HG03469 (cell line): ENCODE data around the gene MYO16.
A peak's percentile ranks its signal among the peaks of the same experiment; 100 is the strongest.

ENCODE experiments used
- ATAC-seq: cut with Tn5 transposase; IDR thresholded peaks from one replicate; pipeline ENCODE4 v1.9.1; 2021; ENCODE audit warnings: mild to moderate bottlenecking, moderate library complexity, moderate number of reproducible peaks; ENCODE audit not compliant: unreplicated experiment

Gene MYO16

DNA sequence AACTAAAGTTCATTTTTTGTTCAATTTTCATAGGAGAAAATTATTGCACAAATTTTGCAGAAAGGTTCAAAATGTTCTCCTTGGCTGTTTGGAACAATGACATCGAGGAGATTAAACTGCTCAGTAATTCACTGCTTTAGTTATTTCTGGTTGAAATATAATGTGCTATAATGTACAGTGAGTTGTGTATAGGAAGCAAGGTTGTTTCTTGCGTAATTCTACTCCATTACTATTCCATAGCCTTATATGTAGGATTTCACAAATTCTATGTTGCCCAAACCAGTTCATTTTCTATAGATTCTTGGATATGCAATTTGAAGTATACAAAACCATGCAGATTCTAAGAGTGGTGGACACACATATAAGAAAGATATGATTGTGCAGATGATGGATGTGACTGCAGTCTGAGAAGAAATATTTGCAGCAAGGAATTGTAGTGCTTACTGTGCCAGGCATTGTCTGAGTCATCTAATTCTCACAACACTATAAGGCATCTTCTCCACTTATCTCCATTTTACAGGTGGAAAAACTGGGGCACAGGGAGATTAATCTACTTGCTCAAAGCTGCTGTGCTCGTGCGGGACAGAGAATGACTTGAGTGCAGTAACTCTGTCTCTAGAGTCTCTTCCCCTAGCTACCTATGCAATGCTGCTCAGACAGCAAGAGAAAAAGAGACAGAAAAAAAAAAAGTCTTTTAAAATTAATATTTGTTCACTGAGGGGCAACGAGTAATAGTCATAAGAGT lies 515.5 kb downstream of the MYO16 start:
- ATAC-seq: no peak

DNA sequence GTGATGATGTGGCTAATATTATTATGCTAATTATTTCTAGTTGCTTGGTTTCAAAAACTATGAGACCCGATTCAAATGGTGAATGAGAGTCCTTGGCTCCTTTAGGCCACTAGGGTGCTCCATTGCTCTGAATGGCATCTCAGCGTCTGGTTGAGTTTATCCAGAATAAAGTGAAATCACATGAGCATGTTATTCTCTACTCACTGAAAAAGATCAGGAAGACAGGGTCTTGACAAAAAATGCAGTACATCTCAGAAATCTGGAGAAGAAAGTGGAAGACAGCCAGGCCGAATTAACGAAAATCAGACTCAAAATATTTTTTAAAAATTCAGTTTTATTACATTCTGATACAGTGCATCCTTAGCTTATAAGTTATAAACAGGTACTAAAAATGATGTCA lies 516.2 kb downstream of the MYO16 start:
- peak; percentile 84 for ATAC-seq

DNA sequence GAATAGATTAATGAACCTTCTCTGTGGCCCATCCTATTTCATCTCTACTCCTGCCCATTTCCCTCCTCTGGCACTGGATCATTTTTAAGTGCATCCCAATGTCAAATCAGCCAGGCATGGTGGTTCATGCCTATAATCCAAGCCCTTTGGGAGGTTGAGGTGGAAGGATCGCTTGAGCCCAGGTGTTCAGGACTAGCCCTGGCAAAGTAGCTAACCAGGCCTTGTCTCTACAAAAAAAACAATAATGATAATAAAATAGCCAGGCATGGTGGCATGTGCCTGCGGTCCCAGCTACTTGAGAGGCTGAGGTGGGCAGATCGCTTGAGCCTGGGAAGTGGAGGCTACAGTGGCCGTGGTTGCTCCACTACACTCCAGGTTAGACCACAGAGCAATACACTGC lies 517.0 kb downstream of the MYO16 start:
- no peak for ATAC-seq

DNA sequence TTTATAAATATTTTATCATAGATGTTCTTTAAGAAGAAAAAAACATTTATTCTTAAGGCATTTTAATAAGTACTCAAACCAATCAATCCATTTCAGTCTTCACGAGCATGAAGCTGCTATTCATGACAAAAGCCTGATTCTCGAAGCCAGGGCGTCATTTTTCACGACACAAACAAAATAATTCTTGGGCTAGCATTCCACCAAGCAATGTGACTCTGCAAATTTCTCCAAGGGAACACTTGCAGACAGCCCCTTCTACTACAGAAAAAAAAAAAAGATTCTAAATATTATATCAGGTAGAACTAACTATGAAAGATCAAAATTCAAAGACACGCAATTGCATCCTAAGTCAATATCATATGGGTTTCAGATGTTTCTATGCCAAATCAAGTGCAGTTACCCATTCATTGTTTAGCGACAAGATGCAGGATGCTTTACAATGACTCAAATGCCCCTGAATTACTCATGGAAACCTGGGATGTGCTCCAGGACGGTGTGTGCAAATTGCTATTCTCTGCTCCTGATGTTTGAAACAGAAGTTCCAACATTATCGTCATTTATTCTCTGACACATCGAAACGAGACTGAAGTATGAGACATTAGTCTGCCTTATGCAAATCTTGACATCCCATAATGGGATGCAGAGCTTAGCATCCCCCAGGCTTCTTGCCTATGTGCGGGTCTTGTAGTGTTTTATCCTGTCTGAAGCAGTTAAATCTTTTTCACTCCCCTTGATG lies 517.7 kb downstream of the MYO16 start:
- ATAC-seq: no peak

DNA sequence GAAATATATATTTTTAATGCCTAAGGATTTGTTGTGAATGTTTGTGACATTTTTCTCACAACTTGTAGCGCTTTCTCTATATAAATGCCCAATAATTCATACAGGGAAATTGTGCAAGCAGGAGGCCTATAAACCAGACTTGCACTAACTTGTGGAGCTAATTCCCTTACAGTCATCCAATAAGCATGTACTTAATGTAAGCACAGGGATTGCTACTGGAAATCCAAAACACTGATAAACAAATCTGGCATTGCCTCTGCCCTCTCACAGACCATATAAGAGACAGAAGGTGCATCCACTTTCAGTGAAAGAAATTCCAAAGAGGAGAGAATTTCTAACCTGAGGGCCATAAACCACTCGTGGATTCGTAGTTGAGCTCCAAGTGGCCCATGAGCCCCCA lies 518.8 kb downstream of the MYO16 start:
- ATAC-seq: no peak

DNA sequence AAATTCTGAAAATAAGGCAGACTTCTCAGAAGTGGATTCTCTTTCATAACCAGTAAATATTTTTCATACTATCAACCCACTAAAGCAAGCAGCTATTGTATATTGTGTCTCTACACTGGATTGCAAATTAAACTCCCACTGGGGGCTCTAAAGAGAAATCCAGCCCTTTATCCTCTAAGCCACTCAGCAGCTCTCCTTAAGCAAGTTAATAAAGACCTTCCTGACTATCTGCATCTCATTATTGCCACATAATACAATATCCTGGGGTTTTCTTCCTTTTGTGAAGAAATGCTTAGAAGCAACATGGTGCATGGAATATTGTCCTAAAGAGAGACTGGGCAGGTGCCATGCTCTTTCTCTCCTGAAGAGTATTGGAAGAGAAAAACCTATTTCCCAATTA lies 521.3 kb downstream of the MYO16 start:
- ATAC-seq: no peak

DNA sequence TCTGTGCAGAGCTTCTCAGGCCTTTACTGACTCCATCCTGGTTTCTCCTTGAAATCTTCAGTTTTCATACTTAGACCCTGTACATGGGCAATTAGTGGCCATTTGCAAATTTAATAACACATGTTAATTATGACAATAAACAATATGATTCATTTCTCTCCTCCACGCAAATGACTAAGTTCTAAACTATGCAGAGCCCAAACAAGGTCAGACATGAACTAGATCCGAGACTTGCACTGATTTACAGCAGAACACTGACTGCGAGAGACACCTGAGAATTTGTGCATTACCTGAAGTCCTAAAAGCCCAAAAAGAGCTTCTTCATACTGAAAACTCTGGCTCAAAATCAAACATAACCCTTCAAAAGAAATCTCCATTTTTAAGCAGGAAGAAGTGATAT lies 521.8 kb downstream of the MYO16 start:
- no peak for ATAC-seq

DNA sequence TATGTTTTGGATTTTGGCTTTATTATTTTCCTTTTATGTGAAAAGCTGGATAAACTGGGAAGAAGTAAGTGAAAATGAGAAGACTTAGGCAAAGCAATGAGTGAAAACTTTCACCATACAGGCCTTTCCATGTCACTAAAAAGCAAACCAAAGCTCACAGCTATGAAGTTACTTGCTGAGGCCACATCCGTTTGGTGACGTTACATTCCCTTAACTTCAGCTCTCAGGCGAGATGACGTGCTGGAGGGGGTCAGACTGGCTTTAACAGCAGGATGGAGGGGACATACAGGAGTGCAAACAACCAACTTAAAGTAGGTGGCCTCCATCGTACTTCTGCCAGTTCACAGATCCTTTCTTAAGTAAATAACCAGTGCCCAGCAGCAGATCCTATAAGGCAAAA lies 522.3 kb downstream of the MYO16 start:
- no peak for ATAC-seq

DNA sequence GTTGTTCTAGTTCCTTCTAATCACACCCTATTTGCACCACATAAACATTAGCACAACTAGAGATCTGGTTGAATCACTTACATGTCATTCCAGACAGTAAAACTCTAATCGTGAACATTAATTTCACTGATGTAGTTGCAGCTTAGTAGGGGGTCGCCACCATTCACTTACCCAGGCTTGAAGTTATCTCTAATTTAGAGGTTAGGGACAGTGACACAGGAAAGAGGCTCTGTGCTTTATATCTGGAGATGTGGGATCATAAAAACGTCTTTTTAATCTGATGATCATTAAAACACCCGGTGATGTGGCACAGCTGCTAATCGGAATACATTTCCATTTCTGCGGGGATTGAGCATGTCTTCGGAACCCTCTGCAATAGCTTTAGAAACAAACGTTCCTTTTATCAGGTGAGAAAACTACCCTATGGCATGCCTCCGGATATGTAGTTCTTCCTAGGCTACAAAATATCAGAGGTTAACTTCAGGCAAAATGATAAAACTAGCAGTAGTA lies 523.0 kb downstream of the MYO16 start:
- no peak for ATAC-seq

DNA sequence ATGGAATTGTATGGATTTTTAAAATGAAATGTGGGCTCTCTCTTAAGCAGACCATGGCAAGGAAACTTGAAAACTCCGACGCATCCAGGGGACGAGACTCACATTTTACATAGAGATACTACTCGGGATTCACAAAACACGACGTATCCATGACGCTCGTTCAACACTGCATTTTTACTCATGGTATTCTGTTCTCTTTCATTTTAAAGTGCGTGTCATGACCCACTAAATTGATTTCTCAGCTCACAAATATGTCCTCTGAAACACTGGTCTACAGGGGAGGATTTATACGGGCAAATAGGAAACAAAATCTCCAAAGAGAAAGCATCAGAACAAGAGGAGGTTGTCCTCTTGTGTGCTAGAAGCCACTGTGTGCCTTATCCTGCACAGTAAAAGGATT lies 523.5 kb downstream of the MYO16 start:
- ATAC-seq: no peak

DNA sequence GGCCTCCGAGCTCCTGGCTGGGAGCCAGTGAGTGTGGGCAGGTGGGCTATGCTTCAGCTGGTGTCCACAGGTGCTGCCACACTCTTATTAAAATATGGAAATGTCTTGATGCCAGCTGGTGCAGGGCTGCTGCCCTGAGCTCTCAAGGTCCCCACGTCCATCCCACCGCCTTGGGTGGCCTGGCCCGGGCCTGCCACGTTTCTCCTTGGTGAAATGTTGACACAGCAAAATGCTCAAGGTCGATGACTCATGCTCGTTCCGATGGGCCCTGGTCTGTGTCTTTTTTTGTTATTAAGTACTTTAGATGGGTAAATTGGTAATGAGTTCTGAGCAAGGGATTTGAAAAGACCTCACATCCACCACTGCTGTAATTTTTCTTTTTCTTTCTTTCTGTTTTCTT lies 524.7 kb downstream of the MYO16 start:
- ATAC-seq: no peak

DNA sequence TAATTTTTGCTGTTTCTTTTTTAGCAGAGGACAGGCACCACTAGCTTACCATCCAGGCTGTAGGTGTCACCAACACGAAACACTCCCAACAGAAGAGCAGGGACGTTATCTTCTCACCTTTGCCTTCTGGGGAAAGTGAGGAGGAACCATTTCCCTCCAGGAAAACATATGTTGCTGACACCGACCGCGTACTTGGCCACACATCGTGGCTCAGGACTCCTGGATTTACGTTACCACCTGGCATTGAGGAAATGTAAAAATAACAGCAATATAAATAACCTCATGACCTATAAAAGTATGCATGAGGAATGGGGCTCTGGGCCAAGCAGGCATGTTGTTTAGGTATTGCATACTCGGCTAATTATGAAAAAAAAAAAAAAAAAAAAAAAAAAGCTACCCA lies 525.1 kb downstream of the MYO16 start:
- no peak for ATAC-seq

DNA sequence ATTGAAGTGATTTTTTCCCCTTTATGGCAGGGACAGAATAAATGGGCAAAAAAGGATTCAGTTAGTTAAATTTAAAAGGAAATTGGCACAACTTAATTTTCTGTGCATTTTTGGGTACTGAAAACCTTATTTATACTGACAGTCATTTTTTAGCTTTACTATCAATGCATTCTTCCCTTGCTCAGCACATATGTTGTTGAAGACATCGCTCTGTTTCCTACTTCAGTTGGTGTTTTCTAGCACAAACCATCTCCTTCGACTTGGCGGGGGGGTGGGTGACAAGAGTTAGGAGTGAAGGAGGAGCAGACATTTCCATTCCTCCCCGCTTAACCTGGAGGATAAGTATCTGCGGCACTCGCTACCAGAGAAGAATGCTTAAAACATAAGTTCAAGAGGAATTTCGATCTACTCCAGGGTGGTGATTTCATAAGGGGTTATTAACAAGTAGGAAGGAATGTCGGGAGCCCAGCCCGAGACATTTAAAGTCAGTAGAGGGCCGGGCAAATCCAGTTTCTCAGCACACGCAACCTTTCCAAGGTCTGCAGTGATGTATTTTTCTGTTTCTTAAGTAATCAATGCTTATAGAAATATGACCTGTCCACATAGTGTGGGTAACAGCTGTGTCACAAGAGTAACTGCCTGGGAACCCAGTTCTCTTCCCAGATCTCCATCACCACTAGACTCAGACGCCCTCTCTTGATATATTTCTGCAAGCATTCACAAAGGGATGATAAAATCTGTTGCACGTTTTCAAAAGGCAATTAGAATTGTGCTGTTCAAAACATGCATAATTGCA lies 525.8 kb downstream of the MYO16 start:
- ATAC-seq: no peak

DNA sequence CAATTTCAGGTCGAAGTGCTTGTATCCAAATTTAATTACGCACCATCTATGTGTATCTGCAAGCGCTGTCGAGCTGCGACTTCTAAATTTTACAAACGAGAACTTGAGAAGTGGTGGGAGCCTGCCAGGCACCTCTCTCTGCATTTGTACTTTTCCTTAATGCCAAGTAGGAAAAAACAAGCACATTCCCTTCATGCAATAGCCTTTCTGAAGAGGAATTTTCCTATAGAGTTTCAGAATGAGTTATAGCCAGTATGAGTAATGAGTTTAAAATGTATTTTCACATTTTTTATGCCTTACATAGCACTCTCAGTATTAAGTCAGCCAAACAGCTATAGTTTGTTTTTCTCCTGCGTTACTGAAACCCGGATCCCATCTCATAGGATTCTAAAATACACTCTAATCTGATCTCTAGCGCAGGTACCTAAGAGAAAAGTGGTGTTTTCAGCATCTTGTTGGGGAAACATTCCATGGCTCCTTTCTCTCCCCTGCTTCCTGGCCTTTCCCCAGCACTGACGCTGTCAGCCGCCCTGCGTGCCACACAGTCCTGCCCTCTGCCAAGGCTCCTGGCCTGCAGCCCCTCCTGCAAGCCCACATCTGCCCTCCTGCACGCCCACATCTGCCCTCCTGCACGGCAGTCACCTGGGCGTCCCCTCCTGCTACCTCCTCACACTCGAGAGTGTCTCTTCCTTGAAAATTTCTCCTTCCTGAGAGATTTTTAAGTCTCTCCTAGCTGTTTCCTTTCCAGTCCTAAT lies 526.9 kb downstream of the MYO16 start:
- no peak for ATAC-seq

DNA sequence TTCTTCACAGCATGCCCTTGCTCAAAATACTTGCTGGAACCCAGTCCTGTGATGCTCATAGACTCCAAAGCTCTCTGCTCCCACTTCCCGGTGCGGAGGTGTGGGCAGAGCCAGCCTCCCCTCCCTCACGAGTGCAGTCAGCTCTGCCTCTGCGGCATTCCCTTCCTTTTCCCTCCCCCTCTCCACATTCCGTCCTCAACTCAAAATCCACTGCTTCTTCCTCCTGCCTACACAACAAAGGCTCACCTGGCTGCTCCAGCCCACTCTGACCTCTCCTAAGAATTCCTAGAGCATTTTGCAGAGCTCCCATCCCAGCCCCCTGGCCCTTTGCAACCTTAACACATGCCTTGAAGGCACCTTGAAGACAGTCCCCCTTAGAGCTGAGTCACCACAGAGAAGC lies 527.9 kb downstream of the MYO16 start:
- no peak for ATAC-seq

DNA sequence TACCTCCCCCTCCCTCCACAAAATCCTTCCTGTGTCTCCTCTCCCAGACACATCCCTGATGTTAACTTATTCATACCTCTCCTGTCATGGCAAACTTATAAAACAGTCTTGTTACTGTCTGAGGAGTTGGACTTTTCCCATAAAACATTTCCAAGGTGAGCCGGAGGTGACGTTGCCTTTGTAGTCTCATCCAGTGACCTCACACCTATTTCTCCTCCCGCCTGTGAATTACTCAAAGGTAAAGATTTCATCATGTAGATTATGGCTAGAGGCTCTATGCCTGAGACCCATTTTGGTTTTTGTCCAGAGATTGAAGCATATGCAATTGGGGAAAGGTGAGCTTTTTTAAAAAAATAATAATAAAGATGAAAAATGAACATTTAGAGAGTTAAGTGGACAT lies 529.0 kb downstream of the MYO16 start:
- ATAC-seq: no peak

DNA sequence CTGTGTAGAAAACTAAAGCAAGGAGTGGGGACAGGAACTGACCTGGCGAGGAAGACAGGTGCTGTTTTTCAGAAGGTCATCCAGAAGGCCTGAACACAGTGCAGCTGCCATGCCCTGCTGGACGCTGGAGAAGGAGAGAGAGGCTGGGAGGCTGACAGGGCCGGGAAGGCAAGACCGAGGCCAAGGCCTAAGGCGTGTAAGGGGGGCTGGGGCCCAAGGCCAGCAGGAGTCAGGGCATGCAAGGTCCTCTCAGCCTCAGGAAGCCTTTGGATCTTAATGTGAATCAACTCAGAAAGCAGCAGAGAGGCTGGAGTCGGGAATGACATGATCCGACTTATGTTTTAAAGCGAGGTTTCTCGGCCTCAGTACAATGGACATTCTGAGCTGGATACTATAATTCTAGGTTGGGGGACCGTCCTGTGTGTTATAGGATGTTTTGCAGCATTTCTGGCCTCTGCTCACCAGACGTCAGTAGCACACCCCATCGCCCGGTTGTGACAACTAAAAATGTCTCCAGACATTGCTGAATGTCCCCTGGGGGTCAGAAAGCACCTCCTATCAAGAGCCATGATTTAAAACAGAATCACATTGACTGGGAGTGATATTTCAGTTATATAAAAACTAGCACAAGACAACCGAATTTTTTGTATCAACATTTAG lies 530.4 kb downstream of the MYO16 start:
- ATAC-seq: no peak

DNA sequence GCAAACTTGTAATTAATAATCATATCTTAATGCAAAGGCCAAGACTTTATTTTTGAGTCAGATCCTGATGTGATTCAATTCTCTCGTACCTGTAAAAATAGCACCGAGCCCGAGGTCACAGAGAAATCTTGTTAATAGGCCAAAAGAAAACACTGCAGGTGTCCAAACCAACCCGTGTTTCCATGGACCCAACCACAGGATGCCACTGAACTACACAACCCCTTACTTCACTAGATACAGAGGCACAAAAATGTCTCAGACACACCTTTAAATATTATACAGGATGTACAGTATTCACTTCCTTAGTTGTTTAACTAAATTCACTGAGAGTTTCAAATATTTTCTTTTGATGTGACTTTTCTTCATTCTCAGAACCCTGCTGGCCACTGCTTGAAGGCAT lies 530.9 kb downstream of the MYO16 start:
- peak; percentile 25 for ATAC-seq

DNA sequence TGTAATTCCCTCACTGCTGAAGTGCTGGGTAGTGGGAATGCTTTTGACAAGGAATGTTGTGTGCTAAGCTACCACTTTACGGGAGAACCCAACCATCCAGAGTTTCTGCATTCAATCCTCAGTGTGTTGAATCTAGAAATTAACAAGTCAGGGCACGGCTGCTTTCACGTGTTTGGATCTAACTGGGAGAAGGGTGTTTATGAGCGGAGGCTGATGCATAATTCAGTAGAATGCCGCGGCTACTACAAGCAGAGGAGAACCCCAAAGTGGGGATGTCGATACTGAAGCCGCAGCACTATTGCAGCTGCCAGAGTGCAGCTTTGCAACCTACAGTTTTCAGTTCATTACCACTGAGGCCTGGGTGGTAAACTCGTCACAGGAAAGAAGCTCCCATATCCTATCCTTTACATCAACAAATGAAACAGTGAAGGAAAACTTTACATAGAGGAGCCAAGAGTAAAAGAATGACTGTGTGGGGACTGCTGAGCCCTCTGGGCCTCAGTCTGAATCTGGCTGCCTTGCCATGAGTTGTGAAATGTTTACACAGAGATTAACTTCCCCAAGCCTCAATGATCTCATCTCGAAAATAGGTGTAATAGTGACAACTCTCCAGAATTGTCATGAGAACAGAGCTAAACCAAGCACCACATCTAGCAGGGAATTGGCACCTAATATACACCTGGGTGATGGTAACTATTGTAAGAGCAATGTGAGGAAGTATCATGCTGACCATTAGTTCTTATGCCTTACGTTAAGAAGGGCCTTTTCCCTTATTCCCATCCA lies 531.7 kb downstream of the MYO16 start:
- ATAC-seq: peak; percentile 22
